GM18907 (cell line): ENCODE data around the gene HOXB7.

Source experiments
- ATAC-seq: cut with Tn5 transposase; IDR thresholded peaks from one replicate; pipeline ENCODE4 v1.9.1; 2021; ENCODE audit warnings: mild to moderate bottlenecking, moderate library complexity; ENCODE audit not compliant: unreplicated experiment

HOXB7 gene

DNA sequence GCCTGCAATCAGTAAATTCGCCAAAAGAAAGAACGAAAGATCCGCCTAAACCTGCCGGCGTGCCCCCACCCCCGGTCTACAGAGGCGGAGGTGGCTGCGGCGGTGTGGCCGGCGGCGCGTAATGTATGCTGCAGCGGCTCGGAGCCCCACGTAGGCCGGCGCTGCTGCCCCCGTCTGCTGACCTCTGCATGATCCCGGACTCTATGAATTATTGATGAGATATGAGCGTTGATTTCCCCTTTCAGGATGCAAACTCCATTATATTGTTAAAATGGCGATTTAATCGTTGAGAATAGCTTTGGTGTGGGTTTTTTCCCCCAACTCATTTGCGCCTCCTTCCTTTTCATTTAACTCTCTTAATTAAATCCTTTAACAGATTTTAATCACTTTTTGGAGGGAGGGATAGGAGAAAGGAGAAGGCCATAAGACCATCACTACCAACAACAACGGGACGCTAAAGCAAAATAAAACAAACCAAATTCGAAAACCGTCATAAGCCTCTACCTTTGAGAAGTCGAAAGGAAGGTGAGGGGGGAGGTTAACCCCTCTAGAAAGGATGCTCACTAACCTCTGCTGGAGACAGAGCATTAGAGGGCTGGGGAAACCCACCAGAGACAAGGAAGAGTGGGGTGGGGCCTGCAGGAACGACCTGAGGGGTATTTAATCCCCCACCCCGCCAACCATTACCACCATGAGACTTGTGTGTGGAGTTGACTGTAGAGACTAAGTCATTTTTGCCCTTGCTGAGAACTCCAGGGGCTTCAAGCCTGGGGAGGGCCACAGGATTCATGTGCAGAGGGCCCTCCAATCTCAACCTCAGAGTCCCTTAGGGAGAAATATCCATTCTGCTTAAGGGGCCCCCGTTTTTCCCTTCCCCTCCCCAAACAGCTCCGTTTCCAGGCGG, 24.2 kb downstream of the HOXB7 start:
- no peak for ATAC-seq

DNA sequence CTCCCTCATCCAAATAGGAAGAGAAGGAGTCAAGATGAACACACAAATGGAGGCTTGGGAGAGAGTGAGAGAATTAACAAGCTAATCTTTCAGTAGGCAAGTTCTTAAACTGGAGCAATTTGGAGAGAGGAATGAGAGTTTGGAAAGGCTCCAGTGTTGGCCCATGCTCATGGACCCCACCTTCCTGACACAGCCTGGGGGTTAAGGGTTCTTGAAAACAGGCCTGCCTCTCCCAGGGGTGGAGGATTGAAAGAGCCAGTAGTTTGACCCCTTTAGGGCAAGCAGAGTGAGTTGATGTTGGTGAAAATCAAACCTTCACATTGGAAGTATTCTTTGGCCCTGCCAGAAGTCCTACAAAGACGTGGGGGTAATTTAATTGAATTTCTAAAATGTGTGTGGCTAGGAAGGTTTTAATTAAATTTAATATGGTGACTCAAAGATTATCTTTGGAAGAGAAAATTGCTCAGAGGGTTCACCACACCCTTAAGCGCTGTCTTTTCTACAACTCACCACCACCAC, 26.5 kb downstream of the HOXB7 start:
- no peak for ATAC-seq

GRCh38 chr17:48583708-48584222, 27.1 kb downstream of the HOXB7 start:
- ATAC-seq, result no peak

GRCh38 chr17:48582750-48583069, 28.1 kb downstream of the HOXB7 start:
- ATAC-seq, result no peak

- ATAC-seq, result no peak
These were observed 30.9 kb downstream of the HOXB7 start for GRCh38 chr17:48579760-48580554.

GRCh38 chr17:48579471-48579759, 31.4 kb downstream of the HOXB7 start:
- ATAC-seq, result no peak

- peak; percentile 24 for ATAC-seq
These were observed 32.0 kb downstream of the HOXB7 start for GRCh38 chr17:48578616-48579470.

DNA sequence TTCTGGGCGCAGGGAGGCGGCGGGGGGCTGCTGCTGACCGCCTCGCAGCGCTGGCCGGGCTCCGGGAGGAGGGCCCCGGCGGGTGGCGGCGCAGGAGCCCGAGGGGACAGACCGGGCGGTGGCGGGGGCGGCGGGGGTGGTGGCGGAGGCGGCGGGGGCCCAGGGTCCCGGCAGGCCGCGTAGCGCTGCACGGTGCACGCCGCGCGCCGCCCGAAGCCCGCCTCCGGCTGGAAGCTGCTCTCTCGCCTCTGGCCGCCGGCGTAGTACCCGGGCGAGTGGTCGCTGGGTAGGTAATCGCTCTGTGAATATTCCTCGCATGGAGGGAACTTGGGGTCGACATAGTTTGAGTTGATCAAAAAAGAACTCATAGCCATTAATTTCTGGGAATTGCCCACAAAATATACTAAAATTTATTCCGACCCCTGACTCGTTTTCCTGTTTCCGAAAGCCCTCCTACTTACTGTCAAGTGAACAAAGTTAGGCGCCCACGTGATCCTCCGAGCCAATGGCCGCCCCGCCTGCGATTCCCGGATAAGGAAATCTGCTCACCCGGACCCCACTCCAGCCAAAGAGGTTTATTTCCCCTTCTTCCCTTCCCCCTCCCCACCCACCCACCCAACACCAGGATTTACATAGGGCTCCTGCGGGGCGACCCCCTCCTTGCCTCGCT, 32.7 kb downstream of the HOXB7 start, which contains the start of gene HOXB4:
HOXB4 (minus strand) TSS at position 405 of the 670 bp plus-strand sequence; CDS start at position 374, 31 bp downstream.
- peak; percentile 59 for ATAC-seq

DNA sequence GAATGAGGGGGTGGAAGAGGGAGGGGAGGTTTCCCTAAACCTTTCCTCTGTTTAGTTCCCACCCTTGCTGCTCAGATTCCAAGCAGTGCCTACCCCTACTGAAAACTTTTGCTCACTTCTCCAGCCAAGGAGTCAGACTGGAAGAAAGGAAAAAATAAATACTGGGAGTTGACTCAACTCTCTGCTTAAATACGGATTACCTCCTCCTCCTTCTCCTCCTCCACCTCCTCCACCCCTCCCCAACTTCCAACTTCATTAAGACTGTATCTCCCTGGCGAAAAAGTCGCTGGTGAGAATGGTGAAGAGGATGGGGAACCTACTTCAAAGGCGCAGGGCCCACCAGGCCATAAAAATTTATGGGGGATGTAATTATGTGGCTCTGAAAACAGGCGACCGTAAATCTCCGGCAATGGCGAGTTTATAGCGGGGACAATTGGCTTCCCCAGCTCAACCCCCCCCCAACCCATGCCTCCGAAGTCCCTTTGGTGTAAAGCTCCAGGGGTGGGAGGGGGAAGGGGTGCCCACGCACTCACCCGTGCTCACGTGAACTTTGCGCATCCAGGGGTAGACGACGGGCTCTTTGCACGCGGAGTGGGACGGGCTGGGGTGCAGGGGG, 33.4 kb downstream of the HOXB7 start:
- peak; percentile 1 for ATAC-seq

- ATAC-seq, result no peak
These were observed 34.1 kb downstream of the HOXB7 start for GRCh38 chr17:48576479-48577309.

GRCh38 chr17:48575673-48576478, 34.9 kb downstream of the HOXB7 start:
- no peak for ATAC-seq

DNA sequence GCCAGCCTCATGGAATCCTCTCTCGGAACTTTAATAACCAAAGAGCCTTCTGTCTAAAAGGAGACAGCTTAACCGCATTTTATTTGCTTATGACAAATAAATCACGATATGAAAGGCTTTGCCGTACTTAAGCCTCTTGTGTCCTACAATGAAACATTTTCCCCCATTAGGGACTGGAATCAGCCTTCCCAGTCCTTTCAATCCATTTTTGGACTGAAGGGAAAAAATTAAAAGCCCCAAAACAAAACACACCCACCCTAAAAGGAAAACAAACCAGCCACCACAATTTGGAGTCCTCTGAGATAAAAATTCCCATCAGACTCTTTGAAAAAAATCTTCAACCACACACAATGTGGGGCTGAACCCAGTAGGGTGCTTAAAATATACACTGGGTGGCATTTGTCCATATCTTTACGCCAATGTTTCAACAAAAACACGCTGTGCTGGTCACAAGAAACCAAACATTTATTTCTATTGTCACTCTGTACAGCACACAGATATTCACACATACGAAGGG, 35.7 kb downstream of the HOXB7 start:
- ATAC-seq, result no peak

DNA sequence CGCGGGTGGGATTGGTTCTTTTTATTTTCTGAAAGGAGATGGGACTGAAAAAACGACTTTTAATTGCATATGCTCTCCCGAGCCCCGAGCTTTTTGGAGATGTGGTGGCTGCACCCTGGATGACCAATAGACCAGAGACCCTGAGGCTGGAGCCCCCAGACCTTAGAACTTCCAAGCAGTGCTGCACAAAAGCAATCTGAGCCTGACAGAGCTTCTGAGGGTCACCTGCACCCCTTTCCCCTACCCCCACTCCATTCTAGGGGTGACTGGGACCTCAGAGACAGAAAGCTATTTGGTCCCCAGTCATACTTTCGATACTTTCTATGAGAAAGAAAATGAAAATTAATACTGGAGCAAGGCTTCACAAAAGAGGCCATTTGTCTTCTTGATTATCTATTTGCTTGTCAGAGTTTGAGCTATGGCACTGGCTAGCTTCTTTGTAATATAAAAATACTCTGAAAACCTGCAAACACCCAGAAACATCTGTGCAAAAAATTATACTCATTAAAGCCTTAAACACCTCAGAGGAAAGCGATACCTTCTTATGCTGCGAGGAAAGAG, 36.2 kb downstream of the HOXB7 start:
- ATAC-seq, result no peak

- ATAC-seq, result no peak
These were observed 38.9 kb downstream of the HOXB7 start for GRCh38 chr17:48571826-48572417.

- ATAC-seq, result no peak
These were observed 39.6 kb downstream of the HOXB7 start for GRCh38 chr17:48571024-48571818.

- ATAC-seq, result no peak
These were observed 40.3 kb downstream of the HOXB7 start for GRCh38 chr17:48570325-48571023.
